ENCODE results near the gene CPEB2.
"Not testable (repeated sequence)": the region's sequence is repeated elsewhere in the genome, so short reads cannot be mapped to it uniquely, and the experiment has no call there.

The CPEB2 gene

GRCh38 chr4:15068298-15068697 is 66.0 kb downstream of the CPEB2 start:
- Histone ChIP-seq H3K4me1 (ENCODE audit: control insufficient read depth in 5 of 5, insufficient read depth in 5 of 5, low read length in 5 of 5) (peaks cover 0 to 10% (median 0%) of the 10 kb centered on the region in 5 donors), H3K9me3 (ENCODE audit: control insufficient read depth in 5 of 5, low read length in 5 of 5) (no peaks in the 10 kb centered on the region), H3K36me3 (ENCODE audit: control insufficient read depth in 5 of 5, insufficient read depth in 5 of 5, low read length in 5 of 5) (peaks cover 14 to 46% (median 25%) of the 10 kb centered on the region in 5 donors), H3K27ac (ENCODE audit: low read depth, low read length) (no peak overlapping the region), H3K9ac (ENCODE audit: low read length in 5 of 5) (no peak overlapping the region), H3K4me3 (ENCODE audit: low read depth in 1 of 5, low read length in 5 of 5) (no peak overlapping the region), H3K27me3 (ENCODE audit: control insufficient read depth in 5 of 5, insufficient read depth in 4 of 5, low read length in 5 of 5) (no peaks in the 10 kb centered on the region)

GRCh38 chr4:15075875-15076274 is 73.6 kb downstream of the CPEB2 start:
- peaks cover 0 to 8% (median 0%) of the 10 kb centered on the region in 5 donors for H3K36me3 ChIP-seq (ENCODE audit: control insufficient read depth in 5 of 5, insufficient read depth in 5 of 5, low read length in 5 of 5)
- H3K27ac ChIP-seq (ENCODE audit: low read depth, low read length) = no peak overlapping the region
- H3K27me3 ChIP-seq (ENCODE audit: control insufficient read depth in 5 of 5, insufficient read depth in 4 of 5, low read length in 5 of 5) = no peaks in the 10 kb centered on the region
- no peak overlapping the region for H3K4me3 ChIP-seq (ENCODE audit: low read depth in 1 of 5, low read length in 5 of 5)
- H3K9me3 ChIP-seq (ENCODE audit: control insufficient read depth in 5 of 5, low read length in 5 of 5) = peaks cover 0 to 11% (median 7%) of the 10 kb centered on the region in 5 donors
- H3K9ac ChIP-seq (ENCODE audit: low read length in 5 of 5) = no peak overlapping the region
- H3K4me1 ChIP-seq (ENCODE audit: control insufficient read depth in 5 of 5, insufficient read depth in 5 of 5, low read length in 5 of 5) = no peaks in the 10 kb centered on the region

GRCh38 chr4:15077969-15078368 is 75.7 kb downstream of the CPEB2 start:
- no peaks in the 10 kb centered on the region for H3K27me3 ChIP-seq (ENCODE audit: control insufficient read depth in 5 of 5, insufficient read depth in 4 of 5, low read length in 5 of 5)

GRCh38 chr4:15078682-15079642 is 76.7 kb downstream of the CPEB2 start:
- no peaks in the 10 kb centered on the region for H3K36me3 ChIP-seq (ENCODE audit: control insufficient read depth in 5 of 5, insufficient read depth in 5 of 5, low read length in 5 of 5)
- no peak overlapping the region for H3K4me3 ChIP-seq (ENCODE audit: low read depth in 1 of 5, low read length in 5 of 5)
- peaks cover 0 to 11% (median 7%) of the 10 kb centered on the region in 5 donors for H3K9me3 ChIP-seq (ENCODE audit: control insufficient read depth in 5 of 5, low read length in 5 of 5)
- H3K9ac ChIP-seq (ENCODE audit: low read length in 5 of 5) = no peak overlapping the region
- no peaks in the 10 kb centered on the region for H3K4me1 ChIP-seq (ENCODE audit: control insufficient read depth in 5 of 5, insufficient read depth in 5 of 5, low read length in 5 of 5)
- no peaks in the 10 kb centered on the region for H3K27me3 ChIP-seq (ENCODE audit: control insufficient read depth in 5 of 5, insufficient read depth in 4 of 5, low read length in 5 of 5)
- no peak overlapping the region for H3K27ac ChIP-seq (ENCODE audit: low read depth, low read length)

More at GRCh38 chr4:15077969-15078368, 75.7 kb downstream of the CPEB2 start:
- peaks cover 0 to 11% (median 7%) of the 10 kb centered on the region in 5 donors for H3K9me3 ChIP-seq (ENCODE audit: control insufficient read depth in 5 of 5, low read length in 5 of 5)
- no peak overlapping the region for H3K4me3 ChIP-seq (ENCODE audit: low read depth in 1 of 5, low read length in 5 of 5)
- H3K4me1 ChIP-seq (ENCODE audit: control insufficient read depth in 5 of 5, insufficient read depth in 5 of 5, low read length in 5 of 5) = no peaks in the 10 kb centered on the region
- H3K36me3 ChIP-seq (ENCODE audit: control insufficient read depth in 5 of 5, insufficient read depth in 5 of 5, low read length in 5 of 5) = no peaks in the 10 kb centered on the region
- H3K9ac ChIP-seq (ENCODE audit: low read length in 5 of 5) = no peak overlapping the region
- no peak overlapping the region for H3K27ac ChIP-seq (ENCODE audit: low read depth, low read length)

DNA sequence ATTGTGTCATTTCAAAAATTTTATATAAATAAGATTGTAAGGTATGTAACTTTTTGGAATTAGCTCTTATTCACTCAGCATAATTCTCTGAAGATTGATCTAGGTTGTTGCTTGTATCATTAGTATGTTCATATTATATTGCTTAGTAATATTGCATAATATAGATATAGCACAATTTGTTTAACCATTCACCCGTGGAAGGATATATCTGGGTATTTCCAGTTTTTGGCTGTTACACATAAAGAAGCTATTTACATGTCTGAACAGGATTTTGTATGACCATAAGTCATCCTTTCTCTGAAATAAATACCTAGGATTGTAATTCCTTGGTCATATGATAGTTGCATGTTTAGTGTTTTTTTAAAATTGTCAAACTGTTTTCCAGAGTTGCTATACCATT is 82.5 kb downstream of the CPEB2 start:
- Histone ChIP-seq H3K4me3 (ENCODE audit: low read depth in 1 of 5, low read length in 5 of 5) (no peak overlapping the region), H3K4me1 (ENCODE audit: control insufficient read depth in 5 of 5, insufficient read depth in 5 of 5, low read length in 5 of 5) (no peaks in the 10 kb centered on the region), H3K27me3 (ENCODE audit: control insufficient read depth in 5 of 5, insufficient read depth in 4 of 5, low read length in 5 of 5) (no peaks in the 10 kb centered on the region), H3K9me3 (ENCODE audit: control insufficient read depth in 5 of 5, low read length in 5 of 5) (no peaks in the 10 kb centered on the region), H3K36me3 (ENCODE audit: control insufficient read depth in 5 of 5, insufficient read depth in 5 of 5, low read length in 5 of 5) (no peaks in the 10 kb centered on the region), H3K27ac (ENCODE audit: low read depth, low read length) (no peak overlapping the region), H3K9ac (ENCODE audit: low read length in 5 of 5) (no peak overlapping the region)

DNA sequence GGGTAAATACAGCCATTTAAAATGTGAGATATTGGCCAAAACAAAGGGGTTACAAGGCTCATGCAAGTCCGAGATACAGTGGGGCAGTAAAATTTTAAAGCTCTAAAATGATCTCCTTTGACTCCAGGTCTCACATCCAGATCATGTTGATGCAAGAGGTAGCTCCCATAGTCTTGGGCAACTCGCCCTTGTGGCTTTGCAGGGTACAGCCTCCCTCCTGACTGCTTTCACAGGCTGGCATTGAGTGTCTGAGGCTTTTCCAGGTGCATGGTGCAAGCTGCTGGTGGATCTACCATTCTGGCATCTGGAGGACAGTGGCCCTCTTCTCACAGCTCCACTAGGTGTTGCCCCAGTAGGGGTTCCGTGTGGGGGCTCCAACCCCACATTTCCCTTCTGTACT is 83.5 kb downstream of the CPEB2 start:
- not testable (repeated sequence) for H3K4me1 ChIP-seq (ENCODE audit: control insufficient read depth in 5 of 5, insufficient read depth in 5 of 5, low read length in 5 of 5); H3K36me3 ChIP-seq (ENCODE audit: control insufficient read depth in 5 of 5, insufficient read depth in 5 of 5, low read length in 5 of 5); H3K9ac ChIP-seq (ENCODE audit: low read length in 5 of 5); H3K27me3 ChIP-seq (ENCODE audit: control insufficient read depth in 5 of 5, insufficient read depth in 4 of 5, low read length in 5 of 5); H3K9me3 ChIP-seq (ENCODE audit: control insufficient read depth in 5 of 5, low read length in 5 of 5); H3K27ac ChIP-seq (ENCODE audit: low read depth, low read length); H3K4me3 ChIP-seq (ENCODE audit: low read depth in 1 of 5, low read length in 5 of 5)

DNA sequence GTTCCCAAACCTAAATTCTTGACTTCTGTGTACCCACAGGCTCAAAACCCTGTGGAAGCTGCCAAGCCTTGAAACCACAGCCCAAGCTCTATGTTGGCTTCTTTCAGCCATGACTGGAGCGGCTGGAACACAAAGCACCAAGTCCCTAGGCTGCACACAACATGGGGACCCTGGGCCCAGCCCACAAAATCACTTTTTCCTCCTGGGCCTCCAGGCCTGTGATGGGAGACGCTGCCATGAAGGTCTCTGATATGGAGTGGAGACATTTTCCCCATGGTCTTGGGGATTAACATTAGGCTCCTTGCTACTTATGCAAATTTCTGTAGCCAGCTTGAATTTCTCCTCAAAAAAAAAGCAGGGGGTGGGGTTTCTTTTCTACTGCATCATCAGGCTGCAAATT is 84.0 kb downstream of the CPEB2 start:
- H3K9ac ChIP-seq (ENCODE audit: low read length in 5 of 5); H3K4me3 ChIP-seq (ENCODE audit: low read depth in 1 of 5, low read length in 5 of 5); H3K36me3 ChIP-seq (ENCODE audit: control insufficient read depth in 5 of 5, insufficient read depth in 5 of 5, low read length in 5 of 5); H3K27ac ChIP-seq (ENCODE audit: low read depth, low read length); H3K27me3 ChIP-seq (ENCODE audit: control insufficient read depth in 5 of 5, insufficient read depth in 4 of 5, low read length in 5 of 5); H3K4me1 ChIP-seq (ENCODE audit: control insufficient read depth in 5 of 5, insufficient read depth in 5 of 5, low read length in 5 of 5); H3K9me3 ChIP-seq (ENCODE audit: control insufficient read depth in 5 of 5, low read length in 5 of 5): not testable (repeated sequence)

DNA sequence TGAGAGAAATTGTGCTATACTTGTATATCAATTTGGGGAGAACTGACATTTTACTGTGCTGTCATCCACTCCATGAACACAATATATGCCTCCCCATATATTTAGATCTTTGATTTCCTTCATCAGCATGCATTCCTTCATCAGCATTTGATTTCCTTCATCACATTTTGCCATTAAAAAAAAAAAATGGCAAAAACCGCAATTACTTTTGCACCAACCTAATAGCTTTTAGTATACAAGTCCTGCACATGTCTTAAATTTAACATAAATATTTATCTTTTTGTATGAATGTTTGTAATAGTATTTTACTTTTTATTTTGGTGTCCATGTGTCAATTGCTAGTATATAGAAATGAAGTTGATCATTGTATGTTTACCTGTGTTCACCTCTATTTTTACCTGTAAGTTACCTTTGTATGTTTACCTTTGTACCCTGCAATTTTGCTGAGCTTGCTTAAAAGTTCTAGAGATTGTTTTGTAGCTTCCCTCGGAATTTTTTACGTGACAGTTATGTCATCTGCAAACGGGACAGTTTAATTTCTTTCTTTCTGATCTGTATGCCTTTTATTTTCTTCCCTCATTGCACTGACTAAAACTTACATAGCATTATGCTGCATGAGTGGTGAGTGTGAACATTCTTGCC is 86.2 kb downstream of the CPEB2 start:
- no peak overlapping the region for H3K4me3 ChIP-seq (ENCODE audit: low read depth in 1 of 5, low read length in 5 of 5)
- H3K4me1 ChIP-seq (ENCODE audit: control insufficient read depth in 5 of 5, insufficient read depth in 5 of 5, low read length in 5 of 5) = no peaks in the 10 kb centered on the region
- no peak overlapping the region for H3K9ac ChIP-seq (ENCODE audit: low read length in 5 of 5)
- no peaks in the 10 kb centered on the region for H3K36me3 ChIP-seq (ENCODE audit: control insufficient read depth in 5 of 5, insufficient read depth in 5 of 5, low read length in 5 of 5)
- H3K27me3 ChIP-seq (ENCODE audit: control insufficient read depth in 5 of 5, insufficient read depth in 4 of 5, low read length in 5 of 5) = no peaks in the 10 kb centered on the region
- H3K27ac ChIP-seq (ENCODE audit: low read depth, low read length) = no peak overlapping the region
- H3K9me3 ChIP-seq (ENCODE audit: control insufficient read depth in 5 of 5, low read length in 5 of 5) = peaks cover 0 to 2% (median 0%) of the 10 kb centered on the region in 5 donors

DNA sequence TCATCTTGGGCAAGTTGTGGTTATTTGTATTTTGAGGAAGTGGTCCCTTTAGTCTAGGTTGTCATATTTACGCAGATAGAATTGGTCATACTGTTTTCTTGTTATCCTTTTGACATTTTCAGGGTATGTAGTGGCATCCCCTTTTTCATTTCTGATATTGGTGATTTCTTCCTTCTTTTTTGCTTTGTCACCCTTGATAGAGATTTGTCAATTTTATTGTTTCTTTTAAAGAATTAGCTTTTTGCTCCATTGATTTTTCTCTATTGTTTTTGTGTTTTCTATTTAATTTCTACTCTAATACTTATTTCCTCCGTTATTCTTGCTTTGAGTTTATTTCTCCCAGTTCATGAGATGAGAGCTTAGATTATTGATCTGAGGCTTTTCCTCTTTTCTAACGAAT is 87.7 kb downstream of the CPEB2 start:
- no peak overlapping the region for H3K4me3 ChIP-seq (ENCODE audit: low read depth in 1 of 5, low read length in 5 of 5)
- peaks cover 0 to 2% (median 0%) of the 10 kb centered on the region in 5 donors for H3K9me3 ChIP-seq (ENCODE audit: control insufficient read depth in 5 of 5, low read length in 5 of 5)
- H3K27me3 ChIP-seq (ENCODE audit: control insufficient read depth in 5 of 5, insufficient read depth in 4 of 5, low read length in 5 of 5) = no peaks in the 10 kb centered on the region
- H3K36me3 ChIP-seq (ENCODE audit: control insufficient read depth in 5 of 5, insufficient read depth in 5 of 5, low read length in 5 of 5) = no peaks in the 10 kb centered on the region
- H3K27ac ChIP-seq (ENCODE audit: low read depth, low read length) = no peak overlapping the region
- no peak overlapping the region for H3K9ac ChIP-seq (ENCODE audit: low read length in 5 of 5)
- H3K4me1 ChIP-seq (ENCODE audit: control insufficient read depth in 5 of 5, insufficient read depth in 5 of 5, low read length in 5 of 5) = no peaks in the 10 kb centered on the region

DNA sequence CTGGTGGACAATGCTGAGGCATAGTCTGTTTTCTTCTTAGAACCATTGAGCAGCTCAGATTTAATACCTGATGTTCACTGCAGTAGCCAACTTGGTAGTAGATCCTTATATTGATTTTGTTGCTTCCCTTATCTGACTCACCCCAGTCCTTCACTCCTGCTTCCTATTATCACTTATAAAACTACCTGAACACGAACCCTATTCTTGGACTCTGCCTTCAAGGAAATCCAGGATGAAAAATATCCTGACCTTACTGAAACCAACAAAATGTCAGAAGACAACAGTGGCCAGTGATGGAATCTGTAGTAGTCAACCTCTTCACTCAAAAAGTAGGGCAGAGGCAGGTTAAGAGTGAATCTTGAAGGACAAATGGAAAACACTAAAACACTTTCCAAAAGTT is 98.1 kb downstream of the CPEB2 start:
- H3K36me3 ChIP-seq (ENCODE audit: control insufficient read depth in 5 of 5, insufficient read depth in 5 of 5, low read length in 5 of 5) = no peaks in the 10 kb centered on the region

More for the DNA sequence above, 98.1 kb downstream of the CPEB2 start:
- Histone ChIP-seq H3K27ac (ENCODE audit: low read depth, low read length) (no peak overlapping the region), H3K9ac (ENCODE audit: low read length in 5 of 5) (no peak overlapping the region), H3K4me3 (ENCODE audit: low read depth in 1 of 5, low read length in 5 of 5) (no peak overlapping the region), H3K27me3 (ENCODE audit: control insufficient read depth in 5 of 5, insufficient read depth in 4 of 5, low read length in 5 of 5) (no peaks in the 10 kb centered on the region), H3K4me1 (ENCODE audit: control insufficient read depth in 5 of 5, insufficient read depth in 5 of 5, low read length in 5 of 5) (no peaks in the 10 kb centered on the region), H3K9me3 (ENCODE audit: control insufficient read depth in 5 of 5, low read length in 5 of 5) (no peaks in the 10 kb centered on the region)

All from subcutaneous abdominal adipose tissue (tissue), 5 donors.